Liver (tissue), 9 donors: ENCODE results near the gene ZDHHC14. TPM values are rescaled to one million over a fixed set of nuclear protein-coding genes. Genes with fewer than 3 reads are reported as not detected.

ENCODE experiments used
- DNase-seq: peaks from one replicate; pipeline ENCODE4 v3.0.0-alpha.2; 2017; ENCODE audit warnings: low spot score
- H3K27ac ChIP-seq, 2 donors: one replicate each; pipeline ENCODE4 v1.7.0; 2013; ENCODE audit warnings: inconsistent platforms in 2 of 2, low read length in 2 of 2, control low read depth in 1 of 2, low read depth in 1 of 2, mild to moderate bottlenecking in 1 of 2
- H3K27me3 ChIP-seq, 4 donors: one replicate each; pipeline versions ENCODE4 v1.6.1 to v1.7.0; 2013; ENCODE audit warnings: low read length in 3 of 4, inconsistent platforms in 1 of 4, mild to moderate bottlenecking in 1 of 4, moderate library complexity in 1 of 4; ENCODE audit not compliant: control insufficient read depth in 4 of 4, insufficient read depth in 4 of 4
- H3K36me3 ChIP-seq, 4 donors: one replicate each; pipeline versions ENCODE4 v1.6.1 to v1.7.0; 2013; ENCODE audit warnings: low read length in 3 of 4, mild to moderate bottlenecking in 3 of 4, low read depth in 1 of 4, moderate library complexity in 1 of 4; ENCODE audit not compliant: control insufficient read depth in 4 of 4, insufficient read depth in 3 of 4
- H3K4me1 ChIP-seq, 4 donors: one replicate each; pipeline versions ENCODE4 v1.6.1 to v1.7.0; 2013; ENCODE audit warnings: low read length in 3 of 4, mild to moderate bottlenecking in 3 of 4, moderate library complexity in 1 of 4; ENCODE audit not compliant: control insufficient read depth in 4 of 4, insufficient read depth in 4 of 4
- H3K4me3 ChIP-seq, 3 donors: one replicate each; pipeline versions ENCODE4 v1.6.1 to v1.7.0; 2013; ENCODE audit warnings: low read length in 3 of 3, control low read depth in 1 of 3, low read depth in 1 of 3, mild to moderate bottlenecking in 1 of 3
- H3K9ac ChIP-seq, 2 donors: one replicate each; pipeline ENCODE4 v1.7.0; 2013; ENCODE audit warnings: low read length in 2 of 2, mild to moderate bottlenecking in 2 of 2, moderate library complexity in 2 of 2, control low read depth in 1 of 2, low read depth in 1 of 2
- H3K9me3 ChIP-seq, 4 donors: one replicate each; pipeline versions ENCODE4 v1.6.1 to v1.7.0; 2013; ENCODE audit warnings: low read length in 3 of 4; ENCODE audit not compliant: control insufficient read depth in 4 of 4
- CTCF ChIP-seq: fragments of 150-350 bp; IDR thresholded peaks from 2 replicates; pipeline ENCODE4 v1.5.1; 2017; ENCODE audit warnings: improper control_type of control experiment, low read depth, low read length; ENCODE audit not compliant: missing input control
- EGR1 ChIP-seq, 2 donors: IDR thresholded peaks; 2 replicates each; pipeline ENCODE4 v1.6.1; 2016 to 2018; ENCODE audit warnings: antibody characterized with exemption in 2 of 2, low read depth in 2 of 2
- FOXA1 ChIP-seq: IDR thresholded peaks from 2 replicates; pipeline ENCODE4 v1.6.1; 2016; ENCODE audit warnings: antibody characterized with exemption
- FOXA2 ChIP-seq: IDR thresholded peaks from 2 replicates; pipeline ENCODE4 v1.6.1; 2016; ENCODE audit warnings: antibody characterized with exemption
- GABPA ChIP-seq, 2 donors: IDR thresholded peaks in 1 of 2; conservative IDR thresholded peaks in 1 of 2; 2 replicates each; pipeline ENCODE4 v1.6.1; 2016; ENCODE audit warnings: antibody characterized with exemption in 2 of 2, mild to moderate bottlenecking in 1 of 2, moderate library complexity in 1 of 2
- HNF4A ChIP-seq, 2 donors: conservative IDR thresholded peaks; 2 replicates each; pipeline ENCODE4 v1.6.1; 2016; ENCODE audit warnings: antibody characterized with exemption in 2 of 2, mild to moderate bottlenecking in 2 of 2
- HNF4G ChIP-seq: IDR thresholded peaks from 2 replicates; pipeline ENCODE4 v1.6.1; 2016; ENCODE audit warnings: antibody characterized with exemption
- JUND ChIP-seq, 2 donors: IDR thresholded peaks; 2 replicates each; pipeline ENCODE4 v1.6.1; 2016; ENCODE audit warnings: antibody characterized with exemption in 2 of 2
- NR2F2 ChIP-seq: IDR thresholded peaks from 2 replicates; pipeline ENCODE4 v1.6.1; 2016; ENCODE audit warnings: antibody characterized with exemption
- RAD21 ChIP-seq, 2 donors: IDR thresholded peaks; 2 replicates each; pipeline ENCODE4 v1.6.1; 2016; ENCODE audit warnings: antibody characterized with exemption in 2 of 2, mild to moderate bottlenecking in 2 of 2
- REST ChIP-seq: IDR thresholded peaks from 2 replicates; pipeline ENCODE4 v1.6.1; 2016; ENCODE audit warnings: antibody characterized with exemption, mild to moderate bottlenecking
- RXRA ChIP-seq, 2 donors: IDR thresholded peaks; 2 replicates each; pipeline ENCODE4 v1.6.1; 2017 to 2018; ENCODE audit warnings: antibody characterized with exemption in 2 of 2, mild to moderate bottlenecking in 1 of 2
- SP1 ChIP-seq: IDR thresholded peaks from 2 replicates; pipeline ENCODE4 v1.6.1; 2018; ENCODE audit warnings: antibody characterized with exemption, mild to moderate bottlenecking
- TAF1 ChIP-seq: conservative IDR thresholded peaks from 2 replicates; pipeline ENCODE4 v1.6.1; 2016; ENCODE audit warnings: antibody characterized with exemption, mild to moderate bottlenecking
- YY1 ChIP-seq: IDR thresholded peaks from 2 replicates; pipeline ENCODE4 v1.6.1; 2016; ENCODE audit warnings: antibody characterized with exemption, mild to moderate bottlenecking
- WGBS: extraction: QIAGEN DNeasy Blood & Tissue Kit; methylation state at CpG from one replicate; pipeline ENCODE4 v1.1.7; 2013; 5-methylcytosine and 5-hydroxymethylcytosine counted together
- polyA plus RNA-seq, 2 donors: library from polyadenylated mRNA; stranded (reverse) in 1 of 2; unstranded in 1 of 2; fragments of 200-250 nt in 1 of 2; fragments of >200 nt in 1 of 2; fragmentation: Nextera tagmentation in 1 of 2; extraction: Ambion mirVana in 1 of 2; gene quantifications; one replicate each; pipeline versions ENCODE4 v1.2.1 to v1.2.3, GENCODE V29; 2013 to 2015
- total RNA-seq, 2 donors: library from RNA; depleted of rRNA; stranded (reverse); fragments of >200 nt; gene quantifications; one replicate each; pipeline ENCODE4 v1.2.3, GENCODE V29; 2014
- TF ChIP-seq, protein P1 (sequence below): IDR thresholded peaks from 2 replicates; pipeline ENCODE4 v1.6.1; 2016; ENCODE audit warnings: antibody characterized with exemption
- TF ChIP-seq, protein P2 (sequence below): IDR thresholded peaks from 2 replicates; pipeline ENCODE4 v1.6.1; 2016; ENCODE audit warnings: antibody characterized with exemption
- TF ChIP-seq, protein P3 (sequence below): IDR thresholded peaks from 2 replicates; pipeline ENCODE4 v1.6.1; 2016; ENCODE audit warnings: antibody characterized with exemption
- donor health status: healthy.
- donor health status: healthy.
- donor health status: healthy.
- donor health status: healthy.
- donor health status: healthy.

Gene ZDHHC14
- total and polyA plus RNA-seq, 4 donors = 4.4 to 11.7 (median 8.4) TPM

- no peak for TF ChIP-seq REST
- no peak for TF ChIP-seq JUND (IDR thresholded peaks at IDR 0.05)
- no peak for TF ChIP-seq YY1
Measured at GRCh38 chr6:157534977-157535339, 154.0 kb downstream of the ZDHHC14 start (continued).

DNA sequence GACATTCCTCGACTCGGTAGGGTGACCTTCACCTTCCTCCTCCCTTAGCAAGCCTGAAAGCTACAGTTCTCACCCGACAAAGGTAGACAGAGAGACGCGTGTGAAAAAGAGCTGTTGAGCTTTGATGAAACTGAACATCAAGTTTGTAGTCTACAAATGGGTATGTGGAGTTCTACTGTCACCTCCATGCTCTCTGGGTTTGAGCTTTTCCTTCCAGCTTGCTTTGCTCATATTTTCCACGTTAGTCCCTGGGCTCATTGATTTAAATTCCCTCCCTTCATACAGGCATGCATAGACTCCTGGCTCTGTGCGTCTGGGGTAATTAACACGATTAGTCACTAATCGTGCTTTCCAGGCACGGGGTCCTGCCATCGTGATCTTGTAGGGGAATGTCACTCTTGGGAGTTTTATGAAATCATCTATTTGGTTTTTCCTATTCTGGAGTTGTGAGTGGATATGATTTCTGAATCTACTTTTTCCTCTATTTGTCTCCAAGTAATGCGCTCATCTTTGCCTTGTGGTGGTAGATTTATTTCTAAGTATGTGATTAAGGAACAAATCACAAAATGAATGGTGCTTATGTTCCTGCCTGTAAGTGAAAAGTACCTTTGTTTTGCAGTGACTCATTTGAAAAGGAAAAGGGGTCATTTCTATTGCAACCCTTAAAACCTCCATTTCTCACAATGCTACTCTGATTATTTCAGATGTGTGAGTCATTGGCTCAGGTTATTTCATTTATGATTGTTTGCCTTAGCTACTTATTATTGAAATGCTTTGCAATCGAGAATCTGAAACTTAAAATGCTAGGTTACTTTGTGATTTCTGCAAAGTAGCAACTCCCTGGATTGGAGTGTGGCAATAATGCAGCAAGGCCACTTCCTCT, 154.6 kb downstream of the ZDHHC14 start:
- 61% methylated on average over 13 of the region's 13 CpGs for WGBS
- Histone ChIP-seq H3K4me1 (peaks cover 13 to 67% (median 48%) of the 10 kb centered on the region in 4 donors), H3K9ac (no peak overlapping the region), H3K36me3 (no peaks in the 10 kb centered on the region), H3K27me3 (no peaks in the 10 kb centered on the region), H3K4me3 (no peak overlapping the region), H3K9me3 (no peaks in the 10 kb centered on the region), H3K27ac (peak overlapping the region; percentile 53 to 89)
- peak; percentile 9 to 27 for TF ChIP-seq RAD21 (IDR thresholded peaks at IDR 0.05)
- TF ChIP-seq GABPA (IDR thresholded peaks at IDR 0.05 in 1 of 2, conservative IDR thresholded peaks at IDR 0.05 in 1 of 2) = peak; percentile 50 to 53
- no peak for TF ChIP-seq RXRA (IDR thresholded peaks at IDR 0.05)
- TF ChIP-seq, protein P1, sequence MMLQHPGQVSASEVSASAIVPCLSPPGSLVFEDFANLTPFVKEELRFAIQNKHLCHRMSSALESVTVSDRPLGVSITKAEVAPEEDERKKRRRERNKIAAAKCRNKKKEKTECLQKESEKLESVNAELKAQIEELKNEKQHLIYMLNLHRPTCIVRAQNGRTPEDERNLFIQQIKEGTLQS = peak; percentile 12
- TF ChIP-seq CTCF = no peak
- TF ChIP-seq HNF4G = no peak
- peak; percentile 10 for TF ChIP-seq NR2F2
- TF ChIP-seq, protein P2, sequence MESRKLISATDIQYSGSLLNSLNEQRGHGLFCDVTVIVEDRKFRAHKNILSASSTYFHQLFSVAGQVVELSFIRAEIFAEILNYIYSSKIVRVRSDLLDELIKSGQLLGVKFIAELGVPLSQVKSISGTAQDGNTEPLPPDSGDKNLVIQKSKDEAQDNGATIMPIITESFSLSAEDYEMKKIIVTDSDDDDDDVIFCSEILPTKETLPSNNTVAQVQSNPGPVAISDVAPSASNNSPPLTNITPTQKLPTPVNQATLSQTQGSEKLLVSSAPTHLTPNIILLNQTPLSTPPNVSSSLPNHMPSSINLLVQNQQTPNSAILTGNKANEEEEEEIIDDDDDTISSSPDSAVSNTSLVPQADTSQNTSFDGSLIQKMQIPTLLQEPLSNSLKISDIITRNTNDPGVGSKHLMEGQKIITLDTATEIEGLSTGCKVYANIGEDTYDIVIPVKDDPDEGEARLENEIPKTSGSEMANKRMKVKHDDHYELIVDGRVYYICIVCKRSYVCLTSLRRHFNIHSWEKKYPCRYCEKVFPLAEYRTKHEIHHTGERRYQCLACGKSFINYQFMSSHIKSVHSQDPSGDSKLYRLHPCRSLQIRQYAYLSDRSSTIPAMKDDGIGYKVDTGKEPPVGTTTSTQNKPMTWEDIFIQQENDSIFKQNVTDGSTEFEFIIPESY = no peak
- TF ChIP-seq FOXA1 = no peak
- TF ChIP-seq HNF4A (conservative IDR thresholded peaks at IDR 0.05) = no peak
- TF ChIP-seq YY1 = no peak
- TF ChIP-seq, protein P3, sequence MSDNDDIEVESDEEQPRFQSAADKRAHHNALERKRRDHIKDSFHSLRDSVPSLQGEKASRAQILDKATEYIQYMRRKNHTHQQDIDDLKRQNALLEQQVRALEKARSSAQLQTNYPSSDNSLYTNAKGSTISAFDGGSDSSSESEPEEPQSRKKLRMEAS = no peak
- TF ChIP-seq FOXA2 = no peak
- TF ChIP-seq TAF1 = no peak
- TF ChIP-seq JUND (IDR thresholded peaks at IDR 0.05) = peak; percentile 32 to 61
- no peak for TF ChIP-seq EGR1 (IDR thresholded peaks at IDR 0.05; ENCODE audit: low read depth in 2 of 2)
- peak; percentile 27 for TF ChIP-seq SP1
- no peak for TF ChIP-seq REST
- no peak for DNase-seq
